Activated T-cell treated with anti-CD3 and anti-CD28 coated beads, Interleukin-2, amount 50 U/mL, for 1 hour (primary cell): ENCODE measurements around the gene MRPL48.
"Not testable (repeated sequence)": the region's sequence is repeated elsewhere in the genome, so short reads cannot be mapped to it uniquely, and the experiment has no call there.

Experiments
- DNase-seq: peaks from one replicate; pipeline ENCODE4 v3.0.0-alpha.2; 2020

Gene MRPL48

GRCh38 chr11:73781303-73781702 lies 6.4 kb upstream of the MRPL48 start:
- DNase-seq = no peak

- no peak for DNase-seq
These were observed 4.1 kb upstream of the MRPL48 start for GRCh38 chr11:73783483-73784020.

GRCh38 chr11:73784080-73784634 lies 3.5 kb upstream of the MRPL48 start:
- DNase-seq = no peak

- no peak for DNase-seq
These were observed 2.9 kb upstream of the MRPL48 start for GRCh38 chr11:73784734-73785133.

GRCh38 chr11:73785467-73785866 lies 2.2 kb upstream of the MRPL48 start:
- DNase-seq = not testable (repeated sequence)

GRCh38 chr11:73787051-73787642 lies 527 bp upstream of the MRPL48 start:
- peak; percentile 26 for DNase-seq

- no peak for DNase-seq
These were observed 1.6 kb downstream of the MRPL48 start for GRCh38 chr11:73789279-73789670.

GRCh38 chr11:73792584-73792983 lies 4.9 kb downstream of the MRPL48 start:
- DNase-seq = no peak

- DNase-seq = no peak
These were observed 8.4 kb downstream of the MRPL48 start for GRCh38 chr11:73795925-73796632.

- DNase-seq = no peak
These were observed 9.8 kb downstream of the MRPL48 start for GRCh38 chr11:73797457-73797856.

GRCh38 chr11:73800276-73800806 lies 12.7 kb downstream of the MRPL48 start:
- DNase-seq = no peak

GRCh38 chr11:73801136-73801535 lies 13.5 kb downstream of the MRPL48 start:
- no peak for DNase-seq

GRCh38 chr11:73804712-73805111 lies 17.0 kb downstream of the MRPL48 start:
- no peak for DNase-seq

GRCh38 chr11:73808052-73808451 lies 20.4 kb downstream of the MRPL48 start:
- DNase-seq = no peak

GRCh38 chr11:73810637-73811036 lies 23.0 kb downstream of the MRPL48 start:
- DNase-seq = no peak

- DNase-seq = no peak
These were observed 24.6 kb downstream of the MRPL48 start for GRCh38 chr11:73812234-73812633.

GRCh38 chr11:73814812-73815211 lies 27.1 kb downstream of the MRPL48 start:
- no peak for DNase-seq

GRCh38 chr11:73818846-73819245 lies 31.2 kb downstream of the MRPL48 start:
- no peak for DNase-seq

- DNase-seq = no peak
These were observed 42.6 kb downstream of the MRPL48 start for GRCh38 chr11:73830261-73830660.

GRCh38 chr11:73833067-73833466 lies 45.4 kb downstream of the MRPL48 start:
- DNase-seq = no peak

- no peak for DNase-seq
These were observed 50.9 kb downstream of the MRPL48 start for GRCh38 chr11:73838443-73839122.

GRCh38 chr11:73839123-73839457 lies 51.4 kb downstream of the MRPL48 start:
- no peak for DNase-seq

GRCh38 chr11:73851046-73851764 lies 63.5 kb downstream of the MRPL48 start:
- no peak for DNase-seq
